GM12878 (cell line): ENCODE results near the gene BTG1. TPM values are rescaled to one million over a fixed set of nuclear protein-coding genes. Genes with fewer than 3 reads are reported as not detected.

Experiments used
- BACH1 ChIP-seq: fragments of 450-650 bp; IDR thresholded peaks from 2 replicates; pipeline ENCODE4 v1.6.1; 2017; ENCODE audit warnings: mild to moderate bottlenecking, borderline replicate concordance
- DPF2 ChIP-seq: fragments of 450-650 bp; IDR thresholded peaks from 2 replicates; pipeline ENCODE4 v1.6.1; 2017; ENCODE audit warnings: mild to moderate bottlenecking
- ELK1 ChIP-seq: IDR thresholded peaks from 2 replicates; pipeline ENCODE4 v1.6.1; 2012; ENCODE audit warnings: low read depth, low read length, improper control_type of control experiment
- EP300 ChIP-seq, 2 experiments: fragments of 150-350 bp in 1 of 2; IDR thresholded peaks; 2 replicates each; pipeline ENCODE4 v1.6.1; 2011 to 2012; ENCODE audit warnings: low read depth in 2 of 2, low read length in 2 of 2, borderline replicate concordance in 1 of 2, improper control_type of control experiment in 1 of 2, inconsistent platforms in 1 of 2; ENCODE audit not compliant: control insufficient read depth in 1 of 2
- GATAD2B ChIP-seq: fragments of 450-650 bp; conservative IDR thresholded peaks from 2 replicates; pipeline ENCODE4 v1.6.1; 2017; ENCODE audit warnings: low read depth, mild to moderate bottlenecking, moderate library complexity
- HDGF ChIP-seq: fragments of 450-650 bp; IDR thresholded peaks from 2 replicates; pipeline ENCODE4 v1.6.1; 2016; ENCODE audit warnings: antibody characterized with exemption
- KAT2A ChIP-seq: conservative IDR thresholded peaks from 2 replicates; pipeline ENCODE4 v1.6.1; 2011; ENCODE audit warnings: low read depth, low read length; ENCODE audit not compliant: control insufficient read depth
- NFYA ChIP-seq: IDR thresholded peaks from 2 replicates; pipeline ENCODE4 v1.6.1; 2011; ENCODE audit warnings: low read depth, mild to moderate bottlenecking, low read length, improper control_type of control experiment, borderline replicate concordance
- PKNOX1 ChIP-seq: fragments of 450-650 bp; IDR thresholded peaks from 2 replicates; pipeline ENCODE4 v1.6.1; 2016; ENCODE audit warnings: mild to moderate bottlenecking
- RUNX3 ChIP-seq: IDR thresholded peaks from 2 replicates; pipeline ENCODE4 v1.6.1; 2012; ENCODE audit warnings: low read length, inconsistent platforms
- SIX5 ChIP-seq: IDR thresholded peaks from 2 replicates; pipeline ENCODE4 v1.6.1; 2011; ENCODE audit warnings: mild to moderate bottlenecking, low read depth, low read length, moderate library complexity; ENCODE audit not compliant: severe bottlenecking
- SKIL ChIP-seq: fragments of 450-650 bp; IDR thresholded peaks from 2 replicates; pipeline ENCODE4 v1.6.1; 2017; ENCODE audit warnings: mild to moderate bottlenecking, low read depth, inconsistent platforms; ENCODE audit not compliant: poor library complexity, severe bottlenecking
- TAF1 ChIP-seq: IDR thresholded peaks from 2 replicates; pipeline ENCODE4 v1.6.1; 2011; ENCODE audit warnings: mild to moderate bottlenecking, low read depth, low read length, borderline replicate concordance
- USF1 ChIP-seq: IDR thresholded peaks from 2 replicates; pipeline ENCODE4 v1.6.1; 2011; ENCODE audit warnings: borderline replicate concordance, low read depth, mild to moderate bottlenecking, moderate library complexity, mixed read lengths, low read length; ENCODE audit not compliant: insufficient read depth; ENCODE audit errors: extremely low read length
- polyA plus RNA-seq, 11 experiments: library from polyadenylated mRNA; depleted of rRNA in 4 of 11; unstranded in 6 of 11; stranded (reverse) in 5 of 11; fragments of >200 nt; fragmentation: Nextera tagmentation in 4 of 11; fragmentation: Illumina TruSeq in 1 of 11; extraction: Ambion mirVana in 4 of 11; extraction: Trizol in 1 of 11; gene quantifications; 1 replicate in 1 of 11; 2 replicates in 10 of 11; pipeline versions ENCODE4 v1.2.1 to v1.2.3, GENCODE V29; 2011 to 2016; ENCODE audit warnings: inconsistent platforms in 2 of 11, missing spikeins in 2 of 11, low read depth in 1 of 11
- total RNA-seq, 4 experiments: library from RNA; depleted of rRNA in 3 of 4; stranded (reverse); fragments of >200 nt in 3 of 4; fragmentation: Illumina TruSeq in 1 of 4; extraction: Trizol in 1 of 4; gene quantifications; 2 replicates each; pipeline versions ENCODE4 v1.2.1 to v1.2.3, GENCODE V29; 2013 to 2021
- TF ChIP-seq, protein P1 (sequence below): fragments of 150-350 bp; IDR thresholded peaks from 2 replicates; pipeline ENCODE4 v1.6.1; 2014; ENCODE audit warnings: mild to moderate bottlenecking, low read depth, low read length
- TF ChIP-seq, protein P2 (sequence below): fragments of 450-650 bp; IDR thresholded peaks from 2 replicates; pipeline ENCODE4 v1.6.1; 2016; ENCODE audit warnings: mild to moderate bottlenecking, moderate library complexity, borderline replicate concordance

BTG1 gene
- total and polyA plus RNA-seq, 10 of the 15 experiments (the other 5 are each of a cell fraction or from before 2014, with no cell fraction given), result 23.7 to 194 (median 56.4) TPM

DNA sequence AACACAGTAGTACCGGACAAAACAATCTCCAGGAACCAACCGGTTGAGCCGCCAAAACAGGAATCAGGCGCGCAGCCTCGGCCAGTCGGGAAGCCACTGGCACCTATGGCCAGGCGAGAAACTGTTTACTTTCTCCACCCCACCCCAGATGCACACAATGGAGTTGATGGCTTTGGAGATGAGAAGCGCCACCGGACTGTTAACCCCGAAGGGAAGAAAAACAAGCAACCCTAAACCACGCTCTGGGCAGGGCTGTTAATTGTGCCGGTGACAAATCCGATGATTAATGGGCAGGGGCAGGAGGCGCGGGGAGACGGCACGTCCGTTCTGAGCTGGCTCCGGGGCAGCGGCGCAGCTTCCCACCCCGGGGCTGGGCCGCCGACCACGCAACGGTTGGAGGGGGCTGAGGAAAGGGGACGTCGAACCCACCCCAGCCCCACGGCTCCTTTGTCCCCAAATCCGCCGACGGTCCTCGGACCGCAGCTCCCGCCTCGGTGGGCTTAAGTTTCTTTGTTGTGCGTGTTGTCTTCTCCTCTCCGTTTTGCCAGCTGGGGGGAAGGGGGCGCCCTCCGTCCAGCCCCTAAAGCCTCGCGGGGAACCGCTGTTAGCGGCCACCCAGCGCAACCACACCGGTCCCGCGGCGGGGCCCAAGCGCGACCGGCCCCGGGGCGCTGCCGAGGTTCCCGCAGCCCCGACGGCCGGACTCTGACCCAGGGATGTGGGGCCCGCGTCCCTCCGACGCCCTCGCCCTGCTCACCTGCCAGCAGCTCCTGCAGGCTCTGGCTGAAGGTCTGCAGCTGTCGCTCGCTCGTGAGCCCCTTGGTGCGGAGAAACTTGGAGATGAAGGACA, 790 bp downstream of the BTG1 start (continued):
- TF ChIP-seq, protein P1, sequence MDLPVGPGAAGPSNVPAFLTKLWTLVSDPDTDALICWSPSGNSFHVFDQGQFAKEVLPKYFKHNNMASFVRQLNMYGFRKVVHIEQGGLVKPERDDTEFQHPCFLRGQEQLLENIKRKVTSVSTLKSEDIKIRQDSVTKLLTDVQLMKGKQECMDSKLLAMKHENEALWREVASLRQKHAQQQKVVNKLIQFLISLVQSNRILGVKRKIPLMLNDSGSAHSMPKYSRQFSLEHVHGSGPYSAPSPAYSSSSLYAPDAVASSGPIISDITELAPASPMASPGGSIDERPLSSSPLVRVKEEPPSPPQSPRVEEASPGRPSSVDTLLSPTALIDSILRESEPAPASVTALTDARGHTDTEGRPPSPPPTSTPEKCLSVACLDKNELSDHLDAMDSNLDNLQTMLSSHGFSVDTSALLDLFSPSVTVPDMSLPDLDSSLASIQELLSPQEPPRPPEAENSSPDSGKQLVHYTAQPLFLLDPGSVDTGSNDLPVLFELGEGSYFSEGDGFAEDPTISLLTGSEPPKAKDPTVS, result no peak
- TF ChIP-seq, protein P2, sequence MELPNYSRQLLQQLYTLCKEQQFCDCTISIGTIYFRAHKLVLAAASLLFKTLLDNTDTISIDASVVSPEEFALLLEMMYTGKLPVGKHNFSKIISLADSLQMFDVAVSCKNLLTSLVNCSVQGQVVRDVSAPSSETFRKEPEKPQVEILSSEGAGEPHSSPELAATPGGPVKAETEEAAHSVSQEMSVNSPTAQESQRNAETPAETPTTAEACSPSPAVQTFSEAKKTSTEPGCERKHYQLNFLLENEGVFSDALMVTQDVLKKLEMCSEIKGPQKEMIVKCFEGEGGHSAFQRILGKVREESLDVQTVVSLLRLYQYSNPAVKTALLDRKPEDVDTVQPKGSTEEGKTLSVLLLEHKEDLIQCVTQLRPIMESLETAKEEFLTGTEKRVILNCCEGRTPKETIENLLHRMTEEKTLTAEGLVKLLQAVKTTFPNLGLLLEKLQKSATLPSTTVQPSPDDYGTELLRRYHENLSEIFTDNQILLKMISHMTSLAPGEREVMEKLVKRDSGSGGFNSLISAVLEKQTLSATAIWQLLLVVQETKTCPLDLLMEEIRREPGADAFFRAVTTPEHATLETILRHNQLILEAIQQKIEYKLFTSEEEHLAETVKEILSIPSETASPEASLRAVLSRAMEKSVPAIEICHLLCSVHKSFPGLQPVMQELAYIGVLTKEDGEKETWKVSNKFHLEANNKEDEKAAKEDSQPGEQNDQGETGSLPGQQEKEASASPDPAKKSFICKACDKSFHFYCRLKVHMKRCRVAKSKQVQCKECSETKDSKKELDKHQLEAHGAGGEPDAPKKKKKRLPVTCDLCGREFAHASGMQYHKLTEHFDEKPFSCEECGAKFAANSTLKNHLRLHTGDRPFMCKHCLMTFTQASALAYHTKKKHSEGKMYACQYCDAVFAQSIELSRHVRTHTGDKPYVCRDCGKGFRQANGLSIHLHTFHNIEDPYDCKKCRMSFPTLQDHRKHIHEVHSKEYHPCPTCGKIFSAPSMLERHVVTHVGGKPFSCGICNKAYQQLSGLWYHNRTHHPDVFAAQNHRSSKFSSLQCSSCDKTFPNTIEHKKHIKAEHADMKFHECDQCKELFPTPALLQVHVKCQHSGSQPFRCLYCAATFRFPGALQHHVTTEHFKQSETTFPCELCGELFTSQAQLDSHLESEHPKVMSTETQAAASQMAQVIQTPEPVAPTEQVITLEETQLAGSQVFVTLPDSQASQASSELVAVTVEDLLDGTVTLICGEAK, result no peak
- TF ChIP-seq EP300 (IDR thresholded peaks at IDR 0.05; ENCODE audit: borderline replicate concordance in 1 of 2, control insufficient read depth in 1 of 2, low read depth in 2 of 2, low read length in 2 of 2) (no peak), KAT2A (no peak), ELK1 (no peak), USF1 (no peak), BACH1 (peak; percentile 45; the same call in 1 of the 2 replicates), NFYA (no peak), SKIL (no peak), SIX5 (no peak), GATAD2B (no peak; the same call in 1 of the 2 replicates), DPF2 (peak; percentile 55; the same call in 1 of the 2 replicates), TAF1 (no peak), RUNX3 (peak; percentile 23; the same call in 1 of the 2 replicates), HDGF (0 out of 2 replicates have a peak, but pooled peaks have one; percentile 41), PKNOX1 (peak; percentile 71)
